PC-3 (cell line): ENCODE measurements around the gene PITRM1. TPM values are rescaled to one million over a fixed set of nuclear protein-coding genes. Genes with fewer than 3 reads are reported as not detected.

Experiments
- ATAC-seq: fragments of 200-7000 bp; cut with Tn5 transposase; 2 replicates; pipeline ENCODE4 v1.9.1; 2020; ENCODE audit warnings: mild to moderate bottlenecking, moderate library complexity
- BruUV-seq: library from RNA; stranded (reverse); fragments of 400-500 nt; replicated peaks from 2 replicates; lab custom pipeline; 2021; lab: Mats Ljungman, UMichigan
- CTCF ChIA-PET: fragments of 300-600 bp; sonication (Branson Sonifier 250); formaldehyde crosslinking; loops from one replicate; lab custom pipeline; 2022; ENCODE audit warnings: antibody characterized with exemption; lab: Charles Lee
- POLR2A ChIA-PET: fragments of 300-600 bp; sonication (Branson Sonifier 250); formaldehyde crosslinking; loops from one replicate; lab custom pipeline; 2022; ENCODE audit warnings: antibody characterized with exemption; ENCODE audit not compliant: unreplicated experiment; lab: Charles Lee
- DNase-seq: peaks from one replicate; pipeline ENCODE4 v3.0.0-alpha.2; 2015
- H2AFZ ChIP-seq: fragments of 300-600 bp; sonication (generic); 2 replicates; pipeline ENCODE4 v1.6.0; 2016; ENCODE audit warnings: antibody characterized with exemption, low read length
- H3F3A ChIP-seq: fragments of 300-600 bp; sonication (generic); one replicate; pipeline ENCODE4 v1.6.0; 2017; ENCODE audit warnings: antibody characterized with exemption, low read length, control low read depth, mild to moderate bottlenecking; ENCODE audit not compliant: unreplicated experiment
- H3K27ac ChIP-seq: fragments of 300-600 bp; sonication (generic); 2 replicates; pipeline ENCODE4 v1.5.1; 2016; ENCODE audit warnings: mild to moderate bottlenecking, low read length
- H3K27me3 ChIP-seq: fragments of 300-600 bp; sonication (generic); 2 replicates; pipeline ENCODE4 v1.6.1; 2016; ENCODE audit warnings: low read length, mixed read lengths
- H3K36me3 ChIP-seq: fragments of 300-600 bp; sonication (generic); 2 replicates; pipeline ENCODE4 v1.6.1; 2016; ENCODE audit warnings: low read depth, mixed run types, low read length, mixed read lengths
- H3K4me1 ChIP-seq: fragments of 300-600 bp; sonication (generic); 2 replicates; pipeline ENCODE4 v1.5.1; 2016; ENCODE audit warnings: low read length; ENCODE audit not compliant: insufficient read depth
- H3K4me2 ChIP-seq: fragments of 300-600 bp; sonication (generic); 2 replicates; pipeline ENCODE4 v1.6.0; 2016; ENCODE audit warnings: low read length
- H3K4me3 ChIP-seq: fragments of 300-600 bp; sonication (generic); 2 replicates; pipeline ENCODE4 v1.5.1; 2016; ENCODE audit warnings: mild to moderate bottlenecking, low read length, mixed read lengths
- H3K79me2 ChIP-seq: fragments of 300-600 bp; sonication (generic); 2 replicates; pipeline ENCODE4 v1.6.1; 2017; ENCODE audit warnings: low read length, mixed read lengths
- H3K9ac ChIP-seq: fragments of 300-600 bp; sonication (generic); 2 replicates; pipeline ENCODE4 v1.6.0; 2016; ENCODE audit warnings: mild to moderate bottlenecking, low read length
- H3K9me2 ChIP-seq: fragments of 300-600 bp; sonication (generic); replicated peaks from 2 replicates; pipeline ENCODE4 v1.6.1; 2016; ENCODE audit warnings: mixed run types, low read length, mixed read lengths
- H3K9me3 ChIP-seq: fragments of 300-600 bp; sonication (generic); 2 replicates; pipeline ENCODE4 v1.6.1; 2016; ENCODE audit warnings: low read length, mixed read lengths
- H4K20me1 ChIP-seq: fragments of 300-600 bp; sonication (generic); 2 replicates; pipeline ENCODE4 v1.6.1; 2016; ENCODE audit warnings: low read length, mixed read lengths
- EZH2 ChIP-seq: fragments of 300-600 bp; sonication (generic); IDR thresholded peaks from one replicate; pipeline ENCODE4 v1.6.1; 2017; ENCODE audit warnings: antibody characterized with exemption, mild to moderate bottlenecking, low read length; ENCODE audit not compliant: unreplicated experiment
- EZH2phosphoT487 ChIP-seq: fragments of 300-600 bp; sonication (generic); IDR thresholded peaks from 2 replicates; pipeline ENCODE4 v1.6.1; 2018; ENCODE audit warnings: mild to moderate bottlenecking, antibody characterized with exemption, low read length, borderline replicate concordance
- intact Hi-C: fragments of 100-400 bp; cut with micrococcal nuclease; formaldehyde crosslinking; loops from 2 replicates; pipeline ENCODE4 v1.9.0; 2023
- total RNA-seq: library from RNA; depleted of rRNA; stranded (reverse); fragments of >200 nt; gene quantifications from 2 replicates; pipeline ENCODE4 v1.2.3, GENCODE V29; 2014
- TF ChIP-seq, protein P1 (sequence below): fragments of 300-600 bp; sonication (generic); conservative IDR thresholded peaks from 2 replicates; pipeline ENCODE4 v1.5.1; 2017; ENCODE audit warnings: antibody characterized with exemption, low read depth, mild to moderate bottlenecking, low read length

PITRM1 gene
- total RNA-seq, 1 experiment from 2014 or later, result 73.2 TPM

DNA sequence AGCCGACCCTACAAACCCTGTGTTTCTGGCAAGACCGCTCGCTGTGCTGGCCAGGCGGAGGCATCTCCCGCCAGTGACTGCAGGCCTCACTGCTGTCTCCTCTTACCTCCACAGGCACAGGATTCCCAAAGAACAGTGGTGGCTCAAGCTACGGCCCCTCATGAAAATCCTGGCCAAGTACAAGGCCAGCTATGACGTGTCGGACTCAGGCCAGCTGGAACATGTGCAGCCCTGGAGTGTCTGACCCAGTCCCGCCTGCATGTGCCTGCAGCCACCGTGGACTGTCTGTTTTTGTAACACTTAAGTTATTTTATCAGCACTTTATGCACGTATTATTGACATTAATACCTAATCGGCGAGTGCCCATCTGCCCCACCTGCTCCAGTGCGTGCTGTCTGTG, 36.2 kb downstream of the PITRM1 start:
- intact Hi-C loops, result no loop called here
- Histone ChIP-seq H3K9me3 (no peaks in the 10 kb centered on the region), H3K9me2 (no peaks in the 10 kb centered on the region), H3K4me3 (no peak overlapping the region), H3K79me2 (no peaks in the 10 kb centered on the region), H3K27ac (no peak overlapping the region), H3K9ac (no peak overlapping the region), H4K20me1 (no peaks in the 10 kb centered on the region), H3F3A (no peaks in the 10 kb centered on the region), H3K4me2 (no peak overlapping the region), H3K36me3 (peaks cover 28% of the 10 kb centered on the region), H3K27me3 (no peaks in the 10 kb centered on the region), H3K4me1 (peaks cover 6% of the 10 kb centered on the region; the same call in 1 of the 2 replicates), H2AFZ (no peak overlapping the region)
- no TSS peak for BruUV-seq
- ChIA-PET CTCF (no interaction called here), POLR2A (no interaction called here)
- ATAC-seq (no peak), DNase-seq (no peak)
- no peak for TF ChIP-seq EZH2
- no peak for TF ChIP-seq EZH2phosphoT487
- TF ChIP-seq, protein P1, sequence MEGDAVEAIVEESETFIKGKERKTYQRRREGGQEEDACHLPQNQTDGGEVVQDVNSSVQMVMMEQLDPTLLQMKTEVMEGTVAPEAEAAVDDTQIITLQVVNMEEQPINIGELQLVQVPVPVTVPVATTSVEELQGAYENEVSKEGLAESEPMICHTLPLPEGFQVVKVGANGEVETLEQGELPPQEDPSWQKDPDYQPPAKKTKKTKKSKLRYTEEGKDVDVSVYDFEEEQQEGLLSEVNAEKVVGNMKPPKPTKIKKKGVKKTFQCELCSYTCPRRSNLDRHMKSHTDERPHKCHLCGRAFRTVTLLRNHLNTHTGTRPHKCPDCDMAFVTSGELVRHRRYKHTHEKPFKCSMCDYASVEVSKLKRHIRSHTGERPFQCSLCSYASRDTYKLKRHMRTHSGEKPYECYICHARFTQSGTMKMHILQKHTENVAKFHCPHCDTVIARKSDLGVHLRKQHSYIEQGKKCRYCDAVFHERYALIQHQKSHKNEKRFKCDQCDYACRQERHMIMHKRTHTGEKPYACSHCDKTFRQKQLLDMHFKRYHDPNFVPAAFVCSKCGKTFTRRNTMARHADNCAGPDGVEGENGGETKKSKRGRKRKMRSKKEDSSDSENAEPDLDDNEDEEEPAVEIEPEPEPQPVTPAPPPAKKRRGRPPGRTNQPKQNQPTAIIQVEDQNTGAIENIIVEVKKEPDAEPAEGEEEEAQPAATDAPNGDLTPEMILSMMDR, result no peak

- TF ChIP-seq EZH2phosphoT487, result no peak
- TF ChIP-seq, protein P1, result no peak
- TF ChIP-seq EZH2, result no peak
- ChIA-PET CTCF (no interaction called here), POLR2A (no interaction called here)
- Histone ChIP-seq H3K4me2 (no peak overlapping the region), H3K36me3 (peaks cover 28% of the 10 kb centered on the region), H3K79me2 (no peaks in the 10 kb centered on the region), H3K9ac (no peak overlapping the region), H3K9me2 (no peaks in the 10 kb centered on the region), H3K9me3 (no peaks in the 10 kb centered on the region), H3K27me3 (no peaks in the 10 kb centered on the region), H4K20me1 (no peaks in the 10 kb centered on the region), H3K4me3 (no peak overlapping the region), H3F3A (no peaks in the 10 kb centered on the region), H2AFZ (no peak overlapping the region), H3K4me1 (peaks cover 13% of the 10 kb centered on the region; the same call in 1 of the 2 replicates), H3K27ac (no peak overlapping the region)
- intact Hi-C loops, result no loop called here
- DNase-seq (no peak), ATAC-seq (no peak)
- no TSS peak for BruUV-seq
These were observed 37.6 kb downstream of the PITRM1 start for GRCh38 chr10:3135006-3135405.

- BruUV-seq, result no TSS peak
- no peak for DNase-seq
- Histone ChIP-seq H3F3A (no peaks in the 10 kb centered on the region), H3K9me2 (no peaks in the 10 kb centered on the region), H3K4me2 (no peak overlapping the region), H3K27me3 (no peaks in the 10 kb centered on the region), H3K9ac (no peak overlapping the region), H4K20me1 (no peaks in the 10 kb centered on the region), H3K36me3 (peaks cover 28% of the 10 kb centered on the region), H2AFZ (no peak overlapping the region), H3K9me3 (no peaks in the 10 kb centered on the region), H3K27ac (no peak overlapping the region), H3K4me3 (no peak overlapping the region), H3K79me2 (no peaks in the 10 kb centered on the region), H3K4me1 (peaks cover 14% of the 10 kb centered on the region; the same call in 1 of the 2 replicates)
- intact Hi-C loops, result no loop called here
- no peak for ATAC-seq
- POLR2A ChIA-PET, result interaction anchor here (0.5 kb wide), 1 partner anchor 56 kb away, joined by 4 read pairs; no protein-coding TSS in a partner anchor
- CTCF ChIA-PET, result no interaction called here
- TF ChIP-seq EZH2phosphoT487, result no peak
- no peak for TF ChIP-seq EZH2
- TF ChIP-seq, protein P1, result no peak
These were observed 38.6 kb downstream of the PITRM1 start for GRCh38 chr10:3133948-3134347.
